ENCODE results near the gene PCDH9.
"Not testable (repeated sequence)": the region's sequence is repeated elsewhere in the genome, so short reads cannot be mapped to it uniquely, and the experiment has no call there.

The PCDH9 gene

GRCh38 chr13:66821551-66821950 lies 408.6 kb downstream of the PCDH9 start:
- DNase-seq: no peak

DNA sequence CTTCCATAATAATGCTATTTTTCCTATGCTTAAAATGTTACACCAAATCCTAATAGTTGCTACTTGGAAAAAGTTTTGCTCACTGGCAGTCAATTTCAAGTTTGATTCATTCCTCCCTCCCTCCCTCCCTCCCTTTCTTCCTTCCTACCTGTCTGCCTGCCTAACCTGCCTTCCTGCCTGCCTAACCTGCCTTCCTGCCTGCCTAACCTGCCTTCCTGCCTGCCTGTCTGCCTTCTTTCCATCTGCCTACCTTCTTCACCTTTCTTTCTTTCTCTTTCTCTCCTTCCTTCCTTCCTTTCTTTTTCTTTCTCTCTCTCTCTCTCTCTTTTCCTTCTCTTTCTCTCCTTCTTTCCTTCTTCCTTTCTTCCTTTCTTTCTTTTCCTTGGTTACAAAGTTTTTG lies 418.7 kb downstream of the PCDH9 start:
- no peak for DNase-seq

GRCh38 chr13:66809485-66809884 lies 420.7 kb downstream of the PCDH9 start:
- no peak for DNase-seq

- DNase-seq: no peak
These were observed 422.9 kb downstream of the PCDH9 start for GRCh38 chr13:66807251-66807650.

- no peak for DNase-seq
These were observed 424.5 kb downstream of the PCDH9 start for GRCh38 chr13:66805657-66806056.

- DNase-seq: no peak
These were observed 426.2 kb downstream of the PCDH9 start for GRCh38 chr13:66803808-66804456.

- no peak for DNase-seq
These were observed 426.9 kb downstream of the PCDH9 start for GRCh38 chr13:66803013-66803807.

DNA sequence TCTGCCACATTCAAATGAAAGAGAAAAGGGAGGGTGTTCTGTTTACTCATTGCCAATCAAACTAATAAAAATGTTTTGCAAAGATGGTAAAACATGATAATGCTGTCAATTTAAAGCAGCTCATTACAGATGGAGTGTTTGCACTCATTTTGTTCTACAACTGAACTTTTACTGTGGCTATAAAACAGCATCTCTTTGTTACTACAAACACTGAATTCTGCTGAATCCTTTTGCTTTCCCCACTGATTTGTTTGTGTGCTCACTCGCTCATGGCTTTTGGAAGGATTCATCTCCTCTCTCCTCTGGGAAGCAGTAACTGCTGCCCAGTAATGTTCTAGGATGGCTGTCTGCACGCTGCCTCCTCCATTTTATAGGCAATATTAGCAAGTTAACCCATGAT lies 434.5 kb downstream of the PCDH9 start:
- no peak for DNase-seq

- no peak for DNase-seq
These were observed 435.6 kb downstream of the PCDH9 start for GRCh38 chr13:66794340-66795031.

DNA sequence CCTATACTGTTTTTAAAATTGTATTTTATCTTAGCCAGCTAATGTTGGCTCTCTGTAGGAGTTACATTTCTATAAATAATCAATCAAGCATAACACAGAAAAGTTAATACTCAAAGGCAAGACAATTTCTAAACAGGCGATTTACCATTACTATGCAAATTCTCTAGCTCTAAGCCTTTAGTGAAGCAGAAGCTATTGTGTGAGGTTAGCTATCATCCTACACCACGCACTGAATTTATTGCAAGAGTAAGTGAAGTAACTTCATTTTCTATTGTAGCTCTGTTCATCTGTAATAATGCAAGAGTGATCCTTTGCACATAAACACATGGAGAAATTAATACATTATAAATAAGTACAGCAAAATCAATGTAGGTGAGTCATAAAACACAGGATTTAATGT lies 439.3 kb downstream of the PCDH9 start:
- no peak for DNase-seq

- no peak for DNase-seq
These were observed 448.9 kb downstream of the PCDH9 start for GRCh38 chr13:66781241-66781640.

DNA sequence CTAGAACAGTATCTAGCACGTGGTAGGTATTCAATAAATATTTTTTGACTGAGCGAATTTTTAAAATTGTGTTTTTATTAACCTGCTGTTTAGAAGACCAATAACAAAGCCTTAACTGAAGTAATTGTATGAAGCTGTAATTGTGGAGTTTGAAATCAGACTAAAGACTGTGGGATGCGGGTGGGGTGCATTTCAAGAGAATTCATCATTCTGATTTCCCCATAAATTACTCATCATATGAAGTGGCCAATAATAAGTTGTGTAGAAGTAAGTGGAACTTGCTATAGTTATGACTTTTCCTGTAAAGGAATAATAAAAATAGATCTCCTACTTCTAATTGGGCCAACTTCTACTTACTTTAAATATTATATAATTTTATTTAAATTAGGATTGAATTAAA lies 449.3 kb downstream of the PCDH9 start:
- no peak for DNase-seq

DNA sequence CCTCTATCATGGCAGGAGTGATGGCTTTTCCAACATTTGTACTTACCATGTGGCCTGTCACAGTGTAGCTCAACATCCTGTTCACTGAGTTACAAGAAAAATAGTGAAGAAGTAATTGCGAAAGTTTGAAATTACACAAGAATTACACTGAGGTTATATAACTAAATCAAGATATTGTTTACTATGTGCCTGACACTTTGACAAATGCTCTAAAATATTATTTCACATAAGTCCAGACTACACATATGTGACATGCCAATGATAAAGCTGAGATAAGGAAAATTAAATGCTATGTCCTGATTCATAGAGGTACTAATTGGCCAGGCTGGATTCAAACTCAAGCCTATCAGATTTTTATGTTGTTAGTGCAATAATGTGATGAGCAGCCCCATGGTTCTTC lies 451.7 kb downstream of the PCDH9 start:
- DNase-seq: no peak

DNA sequence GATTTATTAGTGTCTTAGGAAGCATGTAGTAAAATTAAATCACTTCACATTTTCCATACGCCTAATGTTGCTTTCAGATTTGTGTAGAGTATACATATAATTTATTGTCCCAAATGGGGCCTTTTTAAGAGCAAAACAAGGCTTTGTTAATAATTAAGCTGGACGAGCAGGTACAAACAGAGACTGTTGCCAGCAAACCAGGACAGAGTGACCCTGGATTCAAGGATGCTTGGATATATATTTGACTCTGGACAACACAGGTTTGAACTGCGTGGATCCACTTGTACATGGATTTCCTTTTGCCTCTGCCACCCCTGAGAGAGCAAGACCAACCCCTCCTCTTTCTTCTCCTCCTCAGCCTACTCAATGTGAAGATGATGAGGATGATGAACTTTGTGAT lies 454.9 kb downstream of the PCDH9 start:
- no peak for DNase-seq

GRCh38 chr13:66774046-66774445 lies 456.1 kb downstream of the PCDH9 start:
- no peak for DNase-seq

DNA sequence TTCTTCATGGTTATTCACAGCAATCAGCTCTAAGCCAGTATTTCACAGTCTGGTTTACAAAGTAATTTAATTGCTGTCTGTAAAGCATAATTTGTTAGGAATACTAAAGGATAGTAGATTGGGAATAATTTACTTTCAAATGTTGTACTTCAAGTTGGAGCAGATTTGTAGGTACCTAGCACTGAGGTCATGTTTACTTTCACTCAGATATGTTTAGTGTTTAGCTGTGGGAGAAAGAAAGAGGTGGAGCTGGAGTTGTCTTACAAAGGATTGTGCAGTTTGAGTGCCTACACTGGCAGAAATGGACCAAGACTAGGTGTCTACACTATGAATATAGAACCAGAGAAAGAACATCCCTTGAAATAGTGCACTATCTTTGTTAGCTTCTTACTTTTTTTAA lies 464.6 kb downstream of the PCDH9 start:
- no peak for DNase-seq

GRCh38 chr13:66760678-66761077 lies 469.5 kb downstream of the PCDH9 start:
- DNase-seq: not testable (repeated sequence)

GRCh38 chr13:66759919-66760318 lies 470.2 kb downstream of the PCDH9 start:
- no peak for DNase-seq

DNA sequence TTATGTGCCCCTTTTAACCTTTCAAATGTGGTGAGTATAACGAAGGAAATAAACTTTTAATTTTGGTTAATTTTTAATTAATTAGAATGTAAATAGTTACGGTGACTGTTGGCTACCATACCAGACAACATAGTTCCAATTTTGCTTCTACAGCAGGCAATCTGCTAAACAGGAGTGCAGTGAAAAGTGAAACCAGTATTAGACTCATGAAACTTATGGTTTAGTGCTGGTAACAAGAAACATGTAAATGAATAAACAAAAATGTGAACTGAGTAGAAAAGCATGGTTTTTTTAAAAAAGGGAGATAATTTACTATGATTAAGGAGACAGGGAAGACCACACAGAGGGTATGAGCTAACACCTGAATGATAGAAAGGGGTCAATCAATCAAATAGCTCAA lies 478.4 kb downstream of the PCDH9 start:
- DNase-seq: no peak

GRCh38 chr13:66748712-66749111 lies 481.4 kb downstream of the PCDH9 start:
- no peak for DNase-seq

- no peak for DNase-seq
These were observed 484.8 kb downstream of the PCDH9 start for GRCh38 chr13:66745307-66745706.

DNA sequence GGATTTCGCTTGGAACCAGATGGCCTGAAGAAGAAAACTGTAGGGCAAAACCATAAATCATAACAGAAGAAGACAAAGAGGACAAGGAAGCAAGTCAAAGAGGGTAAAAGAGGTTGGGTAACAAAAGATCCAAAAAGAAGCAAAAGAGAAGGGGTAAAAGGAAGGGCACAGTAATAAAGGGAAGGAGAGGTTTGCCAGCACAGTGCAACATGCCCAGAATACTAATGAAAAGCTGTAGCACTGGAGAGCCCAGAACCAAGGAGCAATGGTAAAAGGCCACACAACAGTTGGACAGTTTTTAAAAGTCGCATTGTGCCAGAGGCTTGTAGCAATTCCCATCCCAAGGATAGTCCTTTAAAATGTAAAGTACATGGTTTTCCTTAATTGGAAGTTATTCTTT lies 506.6 kb downstream of the PCDH9 start:
- no peak for DNase-seq

DNA sequence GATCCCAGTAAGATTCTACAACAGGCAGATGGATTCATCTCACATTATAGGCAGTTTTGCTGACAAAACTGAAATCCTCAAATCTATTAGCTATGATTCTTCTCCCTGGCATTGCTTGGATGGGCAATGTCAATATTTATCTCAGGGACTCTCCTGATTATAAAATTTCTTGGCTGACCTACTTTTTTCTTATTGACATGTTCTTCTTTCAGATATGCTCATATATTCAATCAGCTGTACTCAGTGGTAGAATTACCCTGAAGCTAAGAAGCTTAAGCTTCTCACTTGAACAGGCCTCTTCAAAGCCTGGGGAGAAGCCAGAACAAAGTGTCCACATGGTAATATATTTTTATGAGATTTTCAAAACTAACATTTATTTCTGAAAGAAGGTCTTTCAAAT lies 513.6 kb downstream of the PCDH9 start:
- no peak for DNase-seq

GRCh38 chr13:66714795-66715194 lies 515.3 kb downstream of the PCDH9 start:
- no peak for DNase-seq

All from CD4-positive, alpha-beta T cell treated with Interleukin-1 beta for 1 hour (primary cell).